Lung (tissue), 12 donors: Measurements from ENCODE around the gene EPHA8. TPM values are rescaled to one million over a fixed set of nuclear protein-coding genes. Genes with fewer than 3 reads are reported as not detected.

Source experiments
- ATAC-seq: fragments of 200-7000 bp; cut with Tn5 transposase; one replicate; pipeline ENCODE4 v1.9.1; 2020; ENCODE audit warnings: moderate number of reproducible peaks; ENCODE audit not compliant: insufficient read depth, low FRiP score
- DNase-seq, 3 donors: peaks; one replicate each; pipeline ENCODE4 v3.0.0-alpha.2; 2013 to 2017
- H3K27ac ChIP-seq, 2 donors: one replicate each; pipeline ENCODE4 v1.5.1; 2013; ENCODE audit warnings: mild to moderate bottlenecking in 2 of 2, moderate library complexity in 2 of 2, control low read depth in 1 of 2, inconsistent platforms in 1 of 2, low read depth in 1 of 2, low read length in 1 of 2
- H3K27me3 ChIP-seq, 3 donors: one replicate each; pipeline ENCODE4 v1.5.1; 2013; ENCODE audit warnings: low read length in 2 of 3; ENCODE audit not compliant: control insufficient read depth in 3 of 3, insufficient read depth in 3 of 3
- H3K36me3 ChIP-seq, 4 donors: one replicate each; pipeline ENCODE4 v1.5.1; 2013; ENCODE audit warnings: low read length in 4 of 4, mild to moderate bottlenecking in 1 of 4, moderate library complexity in 1 of 4; ENCODE audit not compliant: control insufficient read depth in 4 of 4, insufficient read depth in 4 of 4
- H3K4me1 ChIP-seq, 5 donors: one replicate each; pipeline ENCODE4 v1.5.1; 2013; ENCODE audit warnings: low read length in 5 of 5, mild to moderate bottlenecking in 2 of 5, moderate library complexity in 1 of 5; ENCODE audit not compliant: control insufficient read depth in 5 of 5, insufficient read depth in 5 of 5
- H3K4me3 ChIP-seq: one replicate; pipeline ENCODE4 v1.5.1; 2013; ENCODE audit warnings: mild to moderate bottlenecking, control low read depth, moderate library complexity
- H3K9ac ChIP-seq, 2 donors: one replicate each; pipeline ENCODE4 v1.5.1; 2013; ENCODE audit warnings: low read length in 2 of 2, control low read depth in 1 of 2; ENCODE audit not compliant: insufficient read depth in 1 of 2
- H3K9me3 ChIP-seq, 4 donors: one replicate each; pipeline ENCODE4 v1.5.1; 2013; ENCODE audit warnings: low read length in 3 of 4, mild to moderate bottlenecking in 1 of 4, moderate library complexity in 1 of 4; ENCODE audit not compliant: control insufficient read depth in 4 of 4, insufficient read depth in 3 of 4
- WGBS, 2 donors: extraction: QIAGEN DNeasy Blood & Tissue Kit; methylation state at CpG; one replicate each; pipeline ENCODE4 v1.1.7; 2013; 5-methylcytosine and 5-hydroxymethylcytosine counted together
- polyA plus RNA-seq, 2 donors: library from polyadenylated mRNA; stranded (reverse); fragments of 200-250 nt; gene quantifications; one replicate each; pipeline ENCODE4 v1.2.1, GENCODE V29; 2013
- total RNA-seq, 2 donors: library from RNA; depleted of rRNA in 1 of 2; stranded (reverse); fragments of >200 nt in 1 of 2; gene quantifications; one replicate each; pipeline ENCODE4 v1.2.1, GENCODE V29; 2014 to 2021
- TF ChIP-seq, protein P1 (sequence below): IDR thresholded peaks from 2 replicates; pipeline ENCODE4 v1.5.1; 2012; ENCODE audit warnings: mild to moderate bottlenecking; ENCODE audit errors: control extremely low read depth, extremely low read depth
- donor health status: control.
- donor health status: control.
- donor health status: Bipolar disorder and iron deficiency.
- donor health status: healthy.
- donor health status: DM: yes; HTN: yes; CAD: no.

The EPHA8 gene
- total and polyA plus RNA-seq, 4 donors, result 0.01 TPM; not detected in 3

DNA sequence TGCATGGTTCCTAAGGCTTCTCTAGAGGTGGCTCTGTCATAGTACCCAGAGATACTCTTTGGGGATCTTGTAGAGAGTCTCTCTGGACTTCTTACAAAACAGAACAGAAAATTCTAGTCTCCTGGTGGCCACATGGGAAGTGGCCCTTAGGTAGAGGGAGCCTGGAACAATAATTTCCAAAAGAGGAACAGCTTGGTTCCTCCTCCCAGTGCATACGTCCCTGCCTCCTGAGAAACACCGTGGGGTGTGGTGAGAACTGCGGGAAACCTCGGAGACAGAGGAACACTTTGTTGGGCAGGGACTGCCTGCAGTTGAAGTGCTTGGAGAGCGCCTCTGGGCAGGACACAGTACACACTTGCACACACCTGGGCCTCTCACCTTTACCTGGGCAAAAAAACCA lies 38.8 kb upstream of the EPHA8 start:
- no peak for ATAC-seq
- no peak overlapping the region for H3K27ac ChIP-seq
- no peaks in the 10 kb centered on the region for H3K9me3 ChIP-seq
- H3K4me3 ChIP-seq, result no peak overlapping the region
- TF ChIP-seq, protein P1, sequence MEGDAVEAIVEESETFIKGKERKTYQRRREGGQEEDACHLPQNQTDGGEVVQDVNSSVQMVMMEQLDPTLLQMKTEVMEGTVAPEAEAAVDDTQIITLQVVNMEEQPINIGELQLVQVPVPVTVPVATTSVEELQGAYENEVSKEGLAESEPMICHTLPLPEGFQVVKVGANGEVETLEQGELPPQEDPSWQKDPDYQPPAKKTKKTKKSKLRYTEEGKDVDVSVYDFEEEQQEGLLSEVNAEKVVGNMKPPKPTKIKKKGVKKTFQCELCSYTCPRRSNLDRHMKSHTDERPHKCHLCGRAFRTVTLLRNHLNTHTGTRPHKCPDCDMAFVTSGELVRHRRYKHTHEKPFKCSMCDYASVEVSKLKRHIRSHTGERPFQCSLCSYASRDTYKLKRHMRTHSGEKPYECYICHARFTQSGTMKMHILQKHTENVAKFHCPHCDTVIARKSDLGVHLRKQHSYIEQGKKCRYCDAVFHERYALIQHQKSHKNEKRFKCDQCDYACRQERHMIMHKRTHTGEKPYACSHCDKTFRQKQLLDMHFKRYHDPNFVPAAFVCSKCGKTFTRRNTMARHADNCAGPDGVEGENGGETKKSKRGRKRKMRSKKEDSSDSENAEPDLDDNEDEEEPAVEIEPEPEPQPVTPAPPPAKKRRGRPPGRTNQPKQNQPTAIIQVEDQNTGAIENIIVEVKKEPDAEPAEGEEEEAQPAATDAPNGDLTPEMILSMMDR, result no peak
- H3K9ac ChIP-seq, result no peak overlapping the region
- WGBS, 2 donors, result 57 to 74% methylated on average over 5 of the region's 5 CpGs
- no peaks in the 10 kb centered on the region for H3K4me1 ChIP-seq
- no peaks in the 10 kb centered on the region for H3K27me3 ChIP-seq
- H3K36me3 ChIP-seq, result peaks cover 25 to 72% (median 34%) of the 10 kb centered on the region in 4 donors
- no peak for DNase-seq

DNA sequence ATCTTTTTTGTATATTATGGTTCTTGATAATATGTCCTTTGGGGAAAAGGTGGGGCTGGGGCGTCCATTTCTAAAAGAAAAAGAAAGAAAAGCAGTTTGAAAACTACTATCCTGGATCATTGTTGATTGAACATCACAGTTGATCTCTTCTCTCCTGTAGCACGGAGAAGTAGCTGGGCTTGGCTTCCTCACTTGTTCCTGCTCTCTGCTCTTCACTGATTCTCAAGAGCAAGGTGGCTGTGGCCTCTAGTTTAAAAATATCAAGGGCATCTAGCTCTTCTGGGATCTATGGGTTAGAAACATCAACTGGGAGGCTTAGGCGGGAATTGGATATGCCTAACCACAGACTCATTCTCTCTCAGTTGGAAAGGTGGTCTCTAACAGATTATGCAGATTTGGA lies 38.1 kb upstream of the EPHA8 start:
- Histone ChIP-seq H3K4me1 (peaks cover 0 to 7% (median 6%) of the 10 kb centered on the region in 5 donors), H3K36me3 (peaks cover 22 to 65% (median 31%) of the 10 kb centered on the region in 4 donors), H3K9me3 (no peaks in the 10 kb centered on the region), H3K27ac (no peak overlapping the region), H3K27me3 (no peaks in the 10 kb centered on the region), H3K9ac (no peak overlapping the region), H3K4me3 (no peak overlapping the region)
- DNase-seq, result no peak
- no peak for ATAC-seq
- WGBS, 2 donors, result 93 to 94% methylated on average over 3 of the region's 3 CpGs
- TF ChIP-seq, protein P1, result no peak

DNA sequence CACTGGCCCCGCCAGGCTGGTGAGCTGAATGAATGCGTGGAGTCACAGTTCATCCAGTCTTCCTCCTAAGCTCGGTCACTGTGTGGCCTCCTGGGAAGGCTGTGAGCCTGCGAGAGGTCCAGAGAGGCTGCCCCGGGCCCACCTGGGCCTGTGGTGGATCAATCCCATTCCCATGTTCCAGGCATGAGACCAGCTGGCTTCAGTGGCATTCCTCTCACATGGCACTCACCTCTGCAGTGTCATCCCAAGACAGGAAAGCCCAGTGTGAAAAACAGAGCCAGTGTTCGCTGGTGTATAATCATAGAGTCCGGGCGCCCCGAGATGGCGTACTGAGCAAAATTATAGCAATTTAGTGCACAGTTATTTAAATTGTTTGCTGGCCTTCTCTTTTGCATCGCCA lies 37.6 kb upstream of the EPHA8 start:
- peaks cover 0 to 11% (median 6%) of the 10 kb centered on the region in 5 donors for H3K4me1 ChIP-seq
- WGBS, 2 donors, result 92 to 98% methylated on average over 11 of the region's 11 CpGs
- TF ChIP-seq, protein P1, result no peak
- no peaks in the 10 kb centered on the region for H3K9me3 ChIP-seq
- no peak overlapping the region for H3K9ac ChIP-seq
- H3K4me3 ChIP-seq, result no peak overlapping the region
- no peak overlapping the region for H3K27ac ChIP-seq
- DNase-seq (no peak), ATAC-seq (no peak)
- H3K27me3 ChIP-seq, result no peaks in the 10 kb centered on the region
- peaks cover 20 to 62% (median 29%) of the 10 kb centered on the region in 4 donors for H3K36me3 ChIP-seq

DNA sequence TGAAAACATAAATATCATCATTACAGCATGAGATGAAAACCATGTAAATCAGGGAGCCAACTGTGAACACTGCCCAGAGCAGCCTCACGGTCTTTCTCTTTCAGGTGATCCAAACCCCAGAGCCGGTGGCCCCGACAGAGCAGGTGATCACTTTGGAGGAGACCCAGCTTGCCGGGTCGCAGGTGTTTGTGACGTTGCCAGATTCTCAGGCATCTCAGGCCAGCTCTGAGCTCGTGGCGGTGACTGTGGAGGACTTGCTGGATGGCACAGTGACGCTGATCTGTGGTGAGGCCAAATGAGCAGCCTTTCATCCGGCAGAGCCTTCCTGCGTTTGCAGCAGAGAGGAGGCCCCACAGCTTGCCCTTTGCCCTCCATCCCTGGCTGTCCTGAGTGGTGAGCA lies 37.2 kb upstream of the EPHA8 start:
- TF ChIP-seq, protein P1, result no peak
- Histone ChIP-seq H3K9ac (no peak overlapping the region), H3K36me3 (peaks cover 19 to 59% (median 25%) of the 10 kb centered on the region in 4 donors), H3K4me3 (no peak overlapping the region), H3K27ac (no peak overlapping the region), H3K27me3 (no peaks in the 10 kb centered on the region), H3K4me1 (peaks cover 0 to 15% (median 6%) of the 10 kb centered on the region in 5 donors), H3K9me3 (no peaks in the 10 kb centered on the region)
- ATAC-seq (no peak), DNase-seq (no peak)
- 84 to 91% methylated on average over 11 of the region's 11 CpGs for WGBS, 2 donors
